Gastroesophageal sphincter (tissue), 3 donors: Measurements from ENCODE around the gene E2F2.

ENCODE experiments used
- EP300 ChIP-seq: sonication (generic); formaldehyde crosslinking; IDR thresholded peaks from one replicate; pipeline ENCODE4 v1.6.1; 2017; ENCODE audit warnings: antibody characterized with exemption, mild to moderate bottlenecking
- POLR2A ChIP-seq, 2 donors: fragments of 450-650 bp; IDR thresholded peaks; one replicate each; pipeline ENCODE4 v1.6.1; 2017; ENCODE audit warnings: antibody characterized with exemption in 2 of 2, mild to moderate bottlenecking in 2 of 2, moderate library complexity in 1 of 2
- TF ChIP-seq, protein P1 (sequence below), 4 experiments: fragments of 200-600 bp in 2 of 4; fragments of 450-650 bp in 2 of 4; sonication (generic) in 1 of 4; IDR thresholded peaks; one replicate each; pipeline ENCODE4 v1.5.1; 2017 to 2019; ENCODE audit warnings: antibody characterized with exemption in 4 of 4, mild to moderate bottlenecking in 2 of 4, moderate library complexity in 2 of 4

DNA sequence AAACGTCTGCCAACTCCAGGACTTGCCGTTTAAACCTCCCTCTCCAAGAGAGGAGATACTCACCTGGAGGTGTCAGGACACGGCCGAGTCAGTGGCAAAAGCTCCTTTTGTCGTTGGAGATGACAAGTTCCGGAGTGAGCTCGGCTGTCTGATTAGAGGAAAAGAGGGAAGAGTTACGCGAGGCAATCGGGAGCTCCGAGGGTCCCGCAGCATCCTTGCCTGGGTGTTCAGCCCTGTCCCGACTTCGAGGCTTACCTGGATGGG lies 27.8 kb upstream of the E2F2 start:
- TF ChIP-seq, protein P1, sequence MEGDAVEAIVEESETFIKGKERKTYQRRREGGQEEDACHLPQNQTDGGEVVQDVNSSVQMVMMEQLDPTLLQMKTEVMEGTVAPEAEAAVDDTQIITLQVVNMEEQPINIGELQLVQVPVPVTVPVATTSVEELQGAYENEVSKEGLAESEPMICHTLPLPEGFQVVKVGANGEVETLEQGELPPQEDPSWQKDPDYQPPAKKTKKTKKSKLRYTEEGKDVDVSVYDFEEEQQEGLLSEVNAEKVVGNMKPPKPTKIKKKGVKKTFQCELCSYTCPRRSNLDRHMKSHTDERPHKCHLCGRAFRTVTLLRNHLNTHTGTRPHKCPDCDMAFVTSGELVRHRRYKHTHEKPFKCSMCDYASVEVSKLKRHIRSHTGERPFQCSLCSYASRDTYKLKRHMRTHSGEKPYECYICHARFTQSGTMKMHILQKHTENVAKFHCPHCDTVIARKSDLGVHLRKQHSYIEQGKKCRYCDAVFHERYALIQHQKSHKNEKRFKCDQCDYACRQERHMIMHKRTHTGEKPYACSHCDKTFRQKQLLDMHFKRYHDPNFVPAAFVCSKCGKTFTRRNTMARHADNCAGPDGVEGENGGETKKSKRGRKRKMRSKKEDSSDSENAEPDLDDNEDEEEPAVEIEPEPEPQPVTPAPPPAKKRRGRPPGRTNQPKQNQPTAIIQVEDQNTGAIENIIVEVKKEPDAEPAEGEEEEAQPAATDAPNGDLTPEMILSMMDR (IDR thresholded peaks at IDR 0.05): no peak
- no peak for TF ChIP-seq POLR2A (IDR thresholded peaks at IDR 0.05)
- TF ChIP-seq EP300: no peak
